Endometrial microvascular endothelial cells (primary cell): ENCODE measurements around the gene UBE3D. TPM values are rescaled to one million over a fixed set of nuclear protein-coding genes. Genes with fewer than 3 reads are reported as not detected.
"Not testable (repeated sequence)": the region's sequence is repeated elsewhere in the genome, so short reads cannot be mapped to it uniquely, and the experiment has no call there.

ENCODE experiments used
- in situ Hi-C: cut with HindIII; loops from 2 replicates; pipeline ENCODE4 v1.10.0; 2017; ENCODE audit warnings: low sequenced_read_pairs, low pct_unique_long_range_greater_than_20kb; ENCODE audit errors: inconsistent ontology term
- total RNA-seq: library from RNA; depleted of rRNA; stranded (reverse); fragments of >200 nt; gene quantifications from one replicate; pipeline ENCODE4 v1.2.3, GENCODE V29; 2015; ENCODE audit errors: inconsistent ontology term

Gene UBE3D
- total RNA-seq, 1 donor from 2014 or later, result 10.7 TPM

DNA sequence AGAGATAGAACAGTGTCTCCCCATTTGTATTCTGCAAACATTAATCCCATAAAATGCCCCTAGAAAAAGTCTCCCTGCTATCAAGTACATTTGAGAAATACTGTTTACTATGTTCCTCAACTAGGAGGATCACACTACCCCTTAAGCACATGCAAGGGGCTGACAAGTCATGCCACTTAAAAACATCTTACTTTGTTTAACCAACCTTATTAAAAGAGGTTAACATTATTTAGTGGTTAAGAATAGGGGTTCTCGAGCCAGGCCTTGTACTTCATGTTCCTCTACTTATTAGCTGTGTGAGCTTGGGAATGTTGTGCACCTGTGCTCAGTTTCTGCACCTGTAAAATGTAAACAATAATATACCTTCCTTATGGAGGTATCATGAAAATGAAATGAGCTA, 113.7 kb downstream of the UBE3D start:
- in situ Hi-C loops, result no loop called here

- in situ Hi-C loops, result no loop called here
These were observed 114.3 kb downstream of the UBE3D start for GRCh38 chr6:82951389-82951788.

GRCh38 chr6:82930915-82931314, 134.7 kb downstream of the UBE3D start:
- in situ Hi-C loops, result not testable (repeated sequence)

DNA sequence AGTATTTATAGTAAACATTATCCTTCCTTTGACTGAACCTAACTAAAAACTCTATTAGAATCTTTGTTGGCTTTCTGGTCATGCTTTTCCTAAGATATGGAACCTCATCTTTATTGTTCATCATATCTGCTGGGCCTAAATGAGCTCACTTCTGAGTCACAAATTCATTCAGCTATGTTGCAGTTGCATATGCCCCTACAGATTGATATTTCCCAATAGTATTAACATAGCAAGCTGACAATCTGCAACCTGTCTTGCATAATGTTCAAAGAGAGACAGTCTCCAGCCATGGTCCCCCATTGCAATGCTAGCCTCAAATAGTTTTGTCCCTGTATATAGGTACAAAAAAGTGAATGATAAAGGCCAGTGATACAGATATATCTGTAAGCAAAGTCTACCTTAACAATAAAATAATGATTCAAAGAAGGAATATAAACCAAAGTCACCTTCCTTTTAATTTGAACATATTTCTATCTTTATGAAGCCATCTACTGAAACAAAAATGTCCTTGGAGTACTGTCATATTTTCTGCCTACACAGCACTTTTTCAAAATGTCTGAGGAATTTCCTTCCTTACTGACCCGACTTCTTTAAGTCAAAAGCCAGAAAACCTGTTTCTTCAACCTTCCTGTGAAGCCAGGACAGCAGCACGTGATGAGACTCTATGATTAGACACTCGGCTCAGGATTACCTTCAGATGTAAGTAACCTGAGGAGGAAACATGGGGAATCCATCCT, 140.7 kb downstream of the UBE3D start:
- in situ Hi-C loops, result no loop called here

GRCh38 chr6:82921258-82921657, 144.4 kb downstream of the UBE3D start:
- in situ Hi-C loops, result no loop called here

GRCh38 chr6:82917346-82918064, 148.1 kb downstream of the UBE3D start:
- in situ Hi-C loops, result no loop called here

- in situ Hi-C loops, result no loop called here
These were observed 150.0 kb downstream of the UBE3D start for GRCh38 chr6:82915666-82916065.

DNA sequence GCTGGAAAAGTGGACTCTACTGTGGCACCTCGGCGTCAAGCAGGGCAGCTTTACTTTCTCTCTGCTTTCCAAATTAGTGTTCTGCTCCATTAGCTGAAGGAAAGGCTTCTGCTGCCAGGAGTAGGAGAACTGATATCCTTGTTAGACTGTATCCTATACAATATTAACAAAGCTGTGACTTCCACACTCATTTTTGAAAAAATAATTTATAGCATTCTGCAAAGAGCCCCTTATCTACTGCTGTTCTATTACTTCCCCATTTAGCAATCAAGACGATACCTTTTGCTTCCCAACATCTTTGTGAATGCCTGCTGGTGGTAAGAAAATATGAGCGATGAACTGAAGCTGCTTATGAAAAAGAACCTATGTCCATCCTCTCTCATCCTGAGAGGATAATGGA, 151.1 kb downstream of the UBE3D start:
- in situ Hi-C loops, result no loop called here

DNA sequence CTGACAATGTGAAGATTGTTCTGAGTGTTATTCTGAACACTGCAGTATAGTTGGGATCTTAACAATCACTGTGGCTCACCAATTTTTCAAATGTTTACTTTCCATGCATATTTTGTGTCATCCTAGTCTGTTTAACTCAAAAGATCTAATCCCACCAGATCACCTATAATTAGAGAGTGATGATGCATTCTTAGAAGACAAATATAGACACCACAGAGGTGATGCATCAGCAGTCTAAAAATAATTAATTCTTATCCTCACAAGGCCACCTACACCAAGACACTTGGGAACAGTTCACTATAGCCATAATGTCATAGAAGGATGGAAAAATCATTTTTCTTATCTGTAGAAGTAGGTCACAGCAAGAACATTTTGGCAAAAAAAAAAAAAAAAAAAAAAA, 154.8 kb downstream of the UBE3D start:
- in situ Hi-C loops, result no loop called here

DNA sequence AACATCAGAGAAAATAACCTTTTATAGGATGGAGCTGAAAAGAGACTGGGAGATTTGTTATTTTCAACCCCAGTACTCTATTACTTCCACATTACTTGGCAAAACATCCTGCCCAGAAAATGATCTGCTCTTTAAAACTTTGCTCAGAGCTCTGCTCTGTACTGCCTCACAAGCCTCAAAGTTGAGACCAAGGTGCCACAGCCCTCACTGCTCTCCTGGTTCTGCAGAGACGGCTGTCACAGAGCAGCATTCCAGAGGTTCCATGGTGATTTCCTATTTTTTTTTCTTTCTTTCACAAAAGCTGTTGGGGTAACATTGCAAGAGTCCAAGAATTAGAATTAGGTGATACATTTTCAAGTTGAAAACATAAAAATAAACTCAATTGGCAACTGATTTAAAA, 155.2 kb downstream of the UBE3D start:
- in situ Hi-C loops, result no loop called here

- in situ Hi-C loops, result no loop called here
These were observed 156.1 kb downstream of the UBE3D start for GRCh38 chr6:82909551-82909950.

DNA sequence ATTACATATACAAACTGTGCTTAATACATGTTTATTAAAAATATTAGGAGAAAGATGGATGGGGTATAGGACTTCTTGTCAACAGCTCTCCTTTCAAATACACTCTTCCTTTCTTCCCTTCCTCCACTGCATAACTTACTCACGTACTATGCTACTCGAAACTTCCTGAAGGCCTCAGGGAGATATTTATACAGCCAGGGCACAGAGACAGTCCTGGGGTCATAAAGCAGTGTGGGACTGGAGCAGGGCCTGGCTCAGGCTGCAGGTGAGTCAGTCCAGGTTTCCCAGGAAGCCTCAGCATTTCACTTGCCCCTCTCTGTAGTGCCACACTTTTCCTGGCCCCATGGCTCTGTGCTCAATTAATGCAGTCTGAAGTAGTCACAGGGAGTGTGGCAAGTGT, 157.0 kb downstream of the UBE3D start:
- in situ Hi-C loops, result no loop called here

DNA sequence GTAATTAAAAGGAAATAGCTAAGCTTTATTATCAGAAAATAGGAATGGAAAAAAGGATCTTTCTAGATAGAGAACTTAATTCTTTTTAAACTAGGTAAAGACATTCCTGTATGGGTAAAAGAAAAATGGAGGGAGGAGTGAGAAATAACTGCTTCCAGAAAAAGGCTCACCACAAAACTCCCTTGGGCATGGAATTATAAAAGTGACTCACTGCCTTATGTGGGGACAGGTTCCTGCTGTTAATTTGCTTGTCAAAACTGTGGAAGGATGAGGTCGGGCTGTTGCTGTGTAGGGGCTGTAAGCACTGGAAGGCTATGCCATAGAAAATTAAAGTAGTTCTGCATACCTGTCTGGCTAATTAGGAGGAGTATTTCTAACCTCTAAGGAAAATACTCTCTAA, 158.7 kb downstream of the UBE3D start:
- in situ Hi-C loops, result no loop called here

DNA sequence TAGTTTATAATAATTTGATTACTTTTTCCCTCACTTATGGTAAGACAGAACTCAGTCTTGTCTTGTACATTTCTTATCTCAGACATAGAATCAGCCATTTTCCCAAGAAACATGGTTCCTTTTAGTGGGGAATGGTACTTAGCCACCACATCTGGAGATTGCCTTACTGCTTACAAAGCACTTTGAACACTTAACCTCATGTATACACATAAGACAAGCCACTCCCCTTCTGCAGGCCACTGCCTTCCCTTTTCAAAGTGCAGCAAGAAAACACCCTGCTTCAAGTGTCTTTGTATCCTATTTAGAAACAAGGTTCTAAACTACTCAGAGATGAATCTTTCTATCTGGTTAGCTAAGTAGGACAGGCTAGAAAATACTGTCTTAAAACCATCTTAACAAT, 159.2 kb downstream of the UBE3D start:
- in situ Hi-C loops, result no loop called here

DNA sequence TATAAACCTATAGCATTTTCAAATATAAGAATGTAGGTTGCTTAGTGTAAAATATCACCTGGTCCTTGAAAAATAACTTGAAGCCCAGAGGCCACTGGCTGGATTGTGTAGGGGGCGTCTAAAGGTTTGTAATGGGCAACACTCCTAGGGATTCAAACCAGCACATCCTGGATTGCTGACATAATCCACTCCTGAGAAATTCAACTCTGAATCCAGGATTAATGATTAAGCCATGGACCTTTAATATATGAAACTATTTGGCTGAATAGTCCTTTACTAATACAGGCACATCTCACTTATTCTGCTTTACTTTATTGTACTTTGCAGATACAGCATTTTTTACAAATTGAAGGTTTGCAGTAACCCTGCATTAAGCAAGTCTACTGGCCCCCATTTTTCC, 160.8 kb downstream of the UBE3D start:
- in situ Hi-C loops, result no loop called here

- in situ Hi-C loops, result no loop called here
These were observed 161.4 kb downstream of the UBE3D start for GRCh38 chr6:82904257-82904656.

DNA sequence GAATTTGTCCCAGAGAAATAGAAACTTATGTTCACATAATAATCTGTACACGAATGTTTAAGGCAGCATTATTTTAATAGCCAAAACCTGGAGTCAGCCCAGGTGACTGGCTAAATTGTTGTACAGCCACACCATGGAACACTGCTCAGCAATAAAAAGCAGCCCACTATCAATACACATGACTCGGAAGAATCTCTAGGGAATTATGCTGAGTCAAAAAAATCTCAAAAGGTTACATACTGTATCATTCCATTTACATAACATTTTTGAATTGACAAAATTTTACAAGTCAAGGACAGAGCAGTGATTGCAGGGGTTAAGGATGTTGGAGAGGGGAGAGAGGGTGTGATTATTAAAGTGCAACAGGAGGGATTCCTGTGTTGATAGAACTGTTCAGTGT, 163.4 kb downstream of the UBE3D start:
- in situ Hi-C loops, result no loop called here

DNA sequence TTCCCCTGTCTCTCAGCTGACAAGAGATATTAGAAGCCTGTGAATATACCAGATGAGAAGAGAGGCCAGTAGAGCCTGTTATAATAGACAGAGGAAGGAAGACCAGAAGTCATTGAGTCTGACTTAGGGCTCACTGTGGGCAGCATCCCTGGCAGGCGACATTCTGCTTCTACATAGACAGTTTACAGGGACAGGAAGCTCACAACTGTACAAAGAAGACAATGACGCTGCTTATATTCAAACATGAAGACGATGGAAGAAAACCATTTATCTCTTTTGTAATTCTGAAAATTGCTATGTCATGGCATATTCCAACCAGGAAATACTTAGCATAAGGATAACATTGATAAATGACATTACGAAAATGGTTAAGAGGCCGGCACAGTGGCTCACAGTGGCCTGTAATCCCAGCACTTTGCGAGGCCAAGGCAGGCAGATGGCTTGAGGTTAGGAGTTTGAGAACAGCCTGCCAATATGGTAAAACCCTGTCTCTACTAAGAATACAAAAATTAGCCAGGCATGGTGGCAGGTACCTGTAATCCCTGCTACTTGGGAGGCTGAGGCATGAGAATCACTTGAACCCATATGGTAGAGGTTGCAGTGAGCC, 170.9 kb downstream of the UBE3D start:
- in situ Hi-C loops, result no loop called here

GRCh38 chr6:82893889-82894652, 171.6 kb downstream of the UBE3D start:
- in situ Hi-C loops, result no loop called here
